Muscle layer of colon (tissue), 2 donors: ENCODE measurements around the gene CWF19L2.

Experiments
- H3K27ac ChIP-seq: one replicate; pipeline ENCODE4 v1.7.0; 2013; ENCODE audit warnings: low read depth, mild to moderate bottlenecking, low read length, moderate library complexity
- H3K27me3 ChIP-seq, 2 donors: one replicate each; pipeline ENCODE4 v1.7.0; 2013; ENCODE audit warnings: low read length in 2 of 2, mild to moderate bottlenecking in 2 of 2; ENCODE audit not compliant: insufficient read depth in 2 of 2, control insufficient read depth in 1 of 2
- H3K36me3 ChIP-seq: one replicate; pipeline ENCODE4 v1.7.0; 2013; ENCODE audit warnings: mild to moderate bottlenecking, low read length; ENCODE audit not compliant: insufficient read depth
- H3K4me1 ChIP-seq: one replicate; pipeline ENCODE4 v1.7.0; 2013; ENCODE audit warnings: mild to moderate bottlenecking, low read length; ENCODE audit not compliant: insufficient read depth
- H3K4me3 ChIP-seq, 2 donors: one replicate each; pipeline ENCODE4 v1.7.0; 2013; ENCODE audit warnings: low read length in 2 of 2, low read depth in 1 of 2, mild to moderate bottlenecking in 1 of 2, moderate library complexity in 1 of 2
- H3K9ac ChIP-seq: one replicate; pipeline ENCODE4 v1.7.0; 2013; ENCODE audit warnings: low read length
- H3K9me3 ChIP-seq: one replicate; pipeline ENCODE4 v1.7.0; 2013; ENCODE audit warnings: mild to moderate bottlenecking, low read length
- donor health status: abdominal sarcoma.
- donor health status: Adenocarcinoma of cecum.

Gene CWF19L2

GRCh38 chr11:107282195-107282594 is 175.4 kb downstream of the CWF19L2 start:
- Histone ChIP-seq H3K27ac (no peak overlapping the region), H3K4me3 (no peak overlapping the region), H3K9ac (no peak overlapping the region), H3K27me3 (no peaks in the 10 kb centered on the region), H3K4me1 (no peaks in the 10 kb centered on the region), H3K36me3 (no peaks in the 10 kb centered on the region), H3K9me3 (no peaks in the 10 kb centered on the region)
